Heart left ventricle (tissue), 16 donors: Measurements from ENCODE around the gene ZNF79. TPM values are rescaled to one million over a fixed set of nuclear protein-coding genes. Genes with fewer than 3 reads are reported as not detected.

ENCODE experiments used
- ATAC-seq, 4 donors: fragments of 200-7000 bp; cut with Tn5 transposase; one replicate each; pipeline ENCODE4 v1.9.1; 2020 to 2022; ENCODE audit warnings: moderate library complexity in 4 of 4, mild to moderate bottlenecking in 3 of 4, moderate number of reproducible peaks in 1 of 4
- DNase-seq, 5 donors: peaks; one replicate each; pipeline ENCODE4 v3.0.0-alpha.2; 2020
- H3K27ac ChIP-seq, 12 donors: fragments of 200-600 bp; sonication (generic) in 4 of 12; one replicate each; pipeline versions ENCODE4 v1.5.0 to v1.8.0; 2016 to 2022; ENCODE audit warnings: mild to moderate bottlenecking in 2 of 12
- H3K27me3 ChIP-seq, 9 donors: fragments of 200-600 bp; sonication (generic) in 2 of 9; one replicate each; pipeline versions ENCODE4 v1.5.1 to v1.8.0; 2016 to 2022; ENCODE audit warnings: mild to moderate bottlenecking in 3 of 9
- H3K36me3 ChIP-seq, 9 donors: fragments of 200-600 bp; sonication (generic) in 2 of 9; one replicate each; pipeline versions ENCODE4 v1.5.0 to v1.8.0; 2018 to 2022; ENCODE audit warnings: mild to moderate bottlenecking in 2 of 9
- H3K4me1 ChIP-seq, 12 donors: fragments of 200-600 bp; sonication (generic) in 4 of 12; one replicate each; pipeline versions ENCODE4 v1.5.0 to v1.8.0; 2016 to 2022; ENCODE audit warnings: mild to moderate bottlenecking in 3 of 12
- H3K4me3 ChIP-seq, 12 donors: fragments of 200-600 bp; sonication (generic) in 4 of 12; one replicate each; pipeline versions ENCODE4 v1.5.0 to v1.8.0; 2017 to 2022; ENCODE audit warnings: mild to moderate bottlenecking in 9 of 12, moderate library complexity in 4 of 12
- H3K9me3 ChIP-seq, 12 donors: fragments of 200-600 bp; sonication (generic) in 4 of 12; one replicate each; pipeline versions ENCODE4 v1.5.0 to v1.8.0; 2016 to 2022; ENCODE audit warnings: mild to moderate bottlenecking in 1 of 12
- CTCF ChIP-seq, 12 donors: fragments of 200-600 bp; sonication (generic) in 4 of 12; IDR thresholded peaks; one replicate each; pipeline versions ENCODE4 v1.5.0 to v1.8.0; 2018 to 2022; ENCODE audit warnings: antibody characterized with exemption in 12 of 12, mild to moderate bottlenecking in 5 of 12
- POLR2A ChIP-seq, 2 donors: fragments of 450-650 bp; IDR thresholded peaks; one replicate each; pipeline ENCODE4 v1.6.1; 2017; ENCODE audit warnings: antibody characterized with exemption in 2 of 2, mild to moderate bottlenecking in 2 of 2, moderate library complexity in 2 of 2
- WGBS, 4 donors: extraction: QIAGEN DNeasy Blood & Tissue Kit in 2 of 4; methylation state at CpG; one replicate each; pipeline versions ENCODE4 v1.1.5 to v1.1.7; 2013 to 2018; 5-methylcytosine and 5-hydroxymethylcytosine counted together
- intact Hi-C, 10 donors: fragments of 100-400 bp; cut with DNase I; formaldehyde crosslinking; loops; one replicate each; pipeline versions ENCODE4 v1.11.1 to v1.14.2; 2022
- polyA plus RNA-seq, 2 donors: library from polyadenylated mRNA; stranded (reverse); fragments of 200-250 nt; gene quantifications; one replicate each; pipeline ENCODE4 v1.2.3, GENCODE V29; 2013
- total RNA-seq, 9 donors: library from RNA; depleted of rRNA in 2 of 9; stranded (reverse); fragments of >200 nt in 2 of 9; fragmentation: NEBNext Ultra II Directional in 3 of 9; extraction: Animal tissue kit (Norgen Biotek cat#: 25700) in 3 of 9; gene quantifications; one replicate each; pipeline versions ENCODE4 v1.1.0 to v1.2.4, GENCODE V29; 2016 to 2023
- donor health status: ischemic (EF 13 %, LVEDD 7.1; RV severe dilation, severe dysfunction).
- donor health status: healthy with polysubstance abuse.
- donor health status: DM: no; HTN: yes; CAD: no.
- donor health status: DM: no; HTN: no; CAD: no.
- donor health status: ischemic (EF 25% LVEDD 6.9; RV normal size, moderate dysfunction).
- donor health status: ischemic (EF 25% LVEDD 5.7; RV mildly dilated, moderate dysfunction).
- donor health status: healthy.
- donor health status: DM: yes; HTN: yes; CAD: no.
- donor health status: ischemic (EF 35%, LVEDD 5.7; RV mildly dilated, moderate dysfunction).
- donor health status: nonischemic (EF 11% LVEDD 7.7; RV severe dilation, severe dysfunction).
- donor health status: DM: yes; HTN: yes; CAD: no.
- donor health status: PGD.
- donor health status: ischemic (EF 29% LVEDD 5.4; RV normal size, mild dysfunction).
- donor health status: nonischemic (EF 23%, LVEDD 6.1; RV moderate dilation, normal function).

The ZNF79 gene
- total and polyA plus RNA-seq, 11 donors: 3.1 to 7.4 (median 5.6) TPM

GRCh38 chr9:127388037-127388855 is 35.9 kb upstream of the ZNF79 start:
- H3K36me3 ChIP-seq: peaks cover 0 to 50% (median 8%) of the 10 kb centered on the region in 9 donors
- intact Hi-C loops: no loop called here
- ATAC-seq: peak; percentile 60 to 95 (median 86)
- H3K27me3 ChIP-seq: peaks cover 0 to 4% (median 0%) of the 10 kb centered on the region in 9 donors
- H3K27ac ChIP-seq: peak overlapping the region in 2 of 12 donors; percentile 14 to 55
- no peaks in the 10 kb centered on the region for H3K9me3 ChIP-seq
- H3K4me3 ChIP-seq: no peak overlapping the region
- no peak for TF ChIP-seq CTCF (IDR thresholded peaks at IDR 0.05)
- no peak for TF ChIP-seq POLR2A (IDR thresholded peaks at IDR 0.05)
- H3K4me1 ChIP-seq: peaks cover 0 to 20% (median 0%) of the 10 kb centered on the region in 12 donors
- WGBS, 4 donors: 70 to 77% (median 73%) methylated on average over 10 of the region's 10 CpGs
- peak in 3 of 5 donors; percentile 56 to 61 (median 61) for DNase-seq

- TF ChIP-seq CTCF (IDR thresholded peaks at IDR 0.05) (no peak), POLR2A (IDR thresholded peaks at IDR 0.05) (no peak)
- WGBS, 4 donors: 55 to 71% (median 66%) methylated on average over 6 of the region's 6 CpGs
- intact Hi-C loops: no loop called here
- Histone ChIP-seq H3K4me3 (no peak overlapping the region), H3K4me1 (peaks cover 0 to 20% (median 0%) of the 10 kb centered on the region in 12 donors), H3K27me3 (peaks cover 0 to 4% (median 0%) of the 10 kb centered on the region in 9 donors), H3K9me3 (no peaks in the 10 kb centered on the region), H3K36me3 (peaks cover 0 to 54% (median 8%) of the 10 kb centered on the region in 9 donors), H3K27ac (peak overlapping the region in 1 of 12 donors; percentile 55)
- ATAC-seq (no peak), DNase-seq (no peak)
Observed at GRCh38 chr9:127388856-127389238, 35.3 kb upstream of the ZNF79 start.

- no peaks in the 10 kb centered on the region for H3K9me3 ChIP-seq
- TF ChIP-seq POLR2A (IDR thresholded peaks at IDR 0.05): no peak
- TF ChIP-seq CTCF (IDR thresholded peaks at IDR 0.05): no peak
- H3K36me3 ChIP-seq: peaks cover 0 to 55% (median 8%) of the 10 kb centered on the region in 9 donors
- ATAC-seq (no peak), DNase-seq (peak in 1 of 5 donors; percentile 20)
- WGBS, 4 donors: 84 to 89% (median 87%) methylated on average over 4 of the region's 4 CpGs
- H3K27me3 ChIP-seq: peaks cover 0 to 4% (median 0%) of the 10 kb centered on the region in 9 donors
- H3K4me1 ChIP-seq: peaks cover 0 to 20% (median 0%) of the 10 kb centered on the region in 12 donors
- intact Hi-C loops: loop anchor here in 3 of 10 donors (10.0 kb wide), 3 partner anchors 75 to 165 kb away; no protein-coding TSS in a partner anchor
- H3K27ac ChIP-seq: no peak overlapping the region
- H3K4me3 ChIP-seq: no peak overlapping the region
Observed at GRCh38 chr9:127389381-127390247, 34.6 kb upstream of the ZNF79 start.

GRCh38 chr9:127390248-127390545 is 34.0 kb upstream of the ZNF79 start:
- TF ChIP-seq POLR2A (IDR thresholded peaks at IDR 0.05) (no peak), CTCF (IDR thresholded peaks at IDR 0.05) (no peak)
- peaks cover 0 to 55% (median 8%) of the 10 kb centered on the region in 9 donors for H3K36me3 ChIP-seq
- H3K27ac ChIP-seq: no peak overlapping the region
- 79 to 86% (median 84%) methylated on average over 2 of the region's 2 CpGs for WGBS, 4 donors
- H3K27me3 ChIP-seq: peaks cover 0 to 4% (median 0%) of the 10 kb centered on the region in 9 donors
- no peaks in the 10 kb centered on the region for H3K9me3 ChIP-seq
- H3K4me3 ChIP-seq: no peak overlapping the region
- DNase-seq: no peak
- H3K4me1 ChIP-seq: peaks cover 0 to 20% (median 0%) of the 10 kb centered on the region in 12 donors
- intact Hi-C loops: loop anchor here in 3 of 10 donors (10.0 kb wide), 3 partner anchors 75 to 165 kb away; no protein-coding TSS in a partner anchor
- ATAC-seq: no peak
